Activated CD4-positive, alpha-beta T cell treated with anti-CD3 and anti-CD28 coated beads, Interleukin-2, amount 50 U/mL, for 1 hour (primary cell): Measurements from ENCODE around the gene BRSK2.
"Not testable (repeated sequence)": the region's sequence is repeated elsewhere in the genome, so short reads cannot be mapped to it uniquely, and the experiment has no call there.

Source experiments
- DNase-seq: peaks from one replicate; pipeline ENCODE4 v3.0.0-alpha.2; 2020

The BRSK2 gene

DNA sequence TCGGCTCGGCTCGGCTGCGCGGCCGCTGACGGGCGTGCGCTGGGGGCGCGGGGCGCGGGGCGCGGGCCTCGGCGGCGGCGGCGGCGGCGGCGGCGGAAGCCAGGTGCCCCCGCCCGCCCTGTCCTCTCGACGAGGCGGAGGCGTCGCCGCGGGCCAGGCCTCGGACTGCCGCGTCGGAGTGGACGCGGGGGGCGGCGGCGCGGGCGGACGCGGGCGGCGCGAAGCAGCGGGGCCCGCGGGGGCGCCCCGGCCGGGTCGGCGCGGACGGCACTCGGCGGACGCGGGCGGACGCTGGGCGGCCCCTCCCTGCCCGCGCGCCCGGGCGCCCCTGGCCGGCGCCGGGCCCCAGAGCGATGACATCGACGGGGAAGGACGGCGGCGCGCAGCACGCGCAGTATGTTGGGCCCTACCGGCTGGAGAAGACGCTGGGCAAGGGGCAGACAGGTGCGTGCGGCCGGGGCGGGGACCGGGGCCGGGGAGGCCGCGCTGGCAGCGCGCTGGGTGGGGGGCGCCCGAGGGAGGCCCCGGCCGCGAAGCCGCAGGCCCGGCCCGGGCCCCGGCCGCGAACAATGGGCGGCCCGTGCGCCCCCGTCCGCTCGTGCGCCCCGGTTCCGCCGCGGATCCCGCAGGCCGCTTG, at the start of gene BRSK2:
TSS of gene BRSK2 (plus strand) at position 3 of the 637 bp plus-strand sequence. CDS start at position 354, 351 bp downstream.
- no peak for DNase-seq

DNA sequence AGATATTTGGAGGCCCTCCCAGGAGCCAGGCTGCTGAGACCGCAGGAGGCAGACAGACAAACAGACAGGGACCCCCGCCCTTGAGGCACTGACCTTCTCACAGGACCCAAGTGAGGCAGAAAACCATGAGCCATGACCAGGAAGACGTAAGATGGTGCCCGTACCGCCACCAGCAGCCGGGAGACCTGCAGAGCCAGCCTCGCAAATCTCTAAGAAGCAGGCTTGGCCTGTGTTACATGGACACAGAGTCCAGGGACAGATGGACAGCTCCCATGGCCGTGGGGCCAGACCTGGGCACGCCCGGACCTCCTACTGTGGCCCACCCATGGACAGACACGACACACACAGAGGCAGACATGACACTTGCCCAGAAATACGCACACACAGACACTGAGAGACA, 49.6 kb upstream of the BRSK2 start:
- DNase-seq: no peak

DNA sequence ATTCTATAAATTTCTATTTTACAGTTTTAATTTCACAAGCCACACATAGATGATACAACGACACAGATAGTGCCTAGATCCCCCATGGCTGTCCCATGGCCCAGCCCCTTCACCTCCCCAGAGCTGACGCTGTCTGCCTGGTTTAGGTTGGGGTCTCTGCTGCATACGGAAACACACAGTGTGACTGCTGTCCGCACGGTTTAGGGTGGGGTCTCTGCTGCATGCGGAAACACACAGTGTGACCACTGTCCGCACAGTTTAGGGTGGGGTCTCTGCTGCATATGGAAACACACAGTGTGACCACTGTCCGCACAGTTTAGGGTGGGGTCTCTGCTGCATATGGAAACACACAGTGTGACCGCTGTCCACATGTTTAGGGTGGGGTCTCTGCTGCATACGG, 48.5 kb upstream of the BRSK2 start:
- DNase-seq: not testable (repeated sequence)

DNA sequence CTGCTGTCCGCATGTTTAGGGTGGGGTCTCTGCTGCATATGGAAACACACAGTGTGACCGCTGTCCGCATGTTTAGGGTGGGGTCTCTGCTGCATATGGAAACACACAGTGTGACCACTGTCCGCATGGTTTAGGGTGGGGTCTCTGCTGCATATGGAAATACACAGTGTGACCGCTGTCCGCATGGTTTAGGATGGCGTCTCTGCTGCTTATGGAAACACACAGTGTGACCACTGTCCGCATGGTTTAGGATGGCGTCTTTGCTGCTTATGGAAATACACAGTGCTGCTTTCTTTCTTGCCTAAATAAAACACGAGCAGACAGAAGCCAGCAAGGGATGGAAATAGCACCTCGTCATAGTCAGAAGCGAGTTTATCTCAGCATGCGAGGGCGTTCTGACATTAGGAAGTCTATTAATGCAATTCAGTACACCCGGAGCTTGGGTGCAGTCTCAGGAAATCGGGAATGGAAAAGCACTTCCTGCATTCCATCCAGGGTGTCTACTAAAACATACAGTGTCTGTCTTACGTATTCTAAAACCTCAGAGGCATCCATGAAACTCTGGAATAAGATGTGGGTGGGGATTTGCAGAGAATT, 47.7 kb upstream of the BRSK2 start:
- no peak for DNase-seq

DNA sequence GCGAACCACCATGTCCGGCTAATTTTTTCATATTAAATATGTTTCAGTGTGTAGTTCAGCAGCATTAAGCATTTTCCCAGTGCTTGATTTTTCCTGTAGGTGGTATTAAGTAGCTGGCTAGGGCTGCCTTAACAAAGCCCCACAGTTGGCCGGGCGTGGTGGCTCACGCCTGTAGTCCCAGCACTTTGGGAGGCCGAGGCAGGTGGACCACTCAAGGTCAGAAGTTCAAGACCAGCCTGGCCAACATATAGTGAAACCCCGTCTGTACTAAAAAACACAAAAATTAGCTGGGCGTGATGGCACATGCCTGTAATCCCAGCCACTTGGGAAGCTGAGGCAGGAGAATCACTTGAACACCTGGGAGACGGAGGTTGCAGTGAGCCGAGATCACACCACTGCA, 46.8 kb upstream of the BRSK2 start:
- DNase-seq: no peak

DNA sequence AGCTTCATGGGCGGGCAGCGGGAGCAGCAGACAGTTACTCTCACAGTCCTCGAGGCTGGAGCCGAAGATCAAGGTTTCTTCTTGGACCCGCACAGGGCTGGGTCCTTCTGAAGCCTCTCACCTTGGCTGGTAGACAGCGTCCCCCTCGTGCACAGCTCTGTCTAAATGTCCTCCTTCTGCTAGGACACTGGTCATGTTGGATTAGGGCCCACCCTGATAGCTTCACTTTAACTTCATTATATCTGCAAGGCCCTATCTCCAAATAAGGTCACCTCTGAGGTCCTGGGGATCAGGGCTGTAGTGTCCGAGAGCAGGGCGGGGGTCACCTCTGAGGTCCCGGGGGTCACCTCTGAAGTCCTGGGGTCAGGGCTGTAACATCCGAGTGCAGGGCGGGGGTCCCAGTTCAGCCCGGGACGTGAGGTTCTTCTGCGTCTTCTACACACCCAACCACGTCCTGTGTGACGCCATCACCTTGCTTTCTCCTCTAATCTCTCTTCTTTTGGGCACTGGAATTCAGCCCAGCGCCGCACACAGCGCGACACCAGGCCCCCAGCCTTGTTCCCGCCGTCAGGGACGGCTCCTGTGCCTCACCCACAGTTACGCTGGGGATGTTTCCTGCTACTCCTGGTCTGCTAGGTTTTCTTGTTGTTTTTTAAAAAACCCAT, 46.2 kb upstream of the BRSK2 start:
- DNase-seq: no peak

DNA sequence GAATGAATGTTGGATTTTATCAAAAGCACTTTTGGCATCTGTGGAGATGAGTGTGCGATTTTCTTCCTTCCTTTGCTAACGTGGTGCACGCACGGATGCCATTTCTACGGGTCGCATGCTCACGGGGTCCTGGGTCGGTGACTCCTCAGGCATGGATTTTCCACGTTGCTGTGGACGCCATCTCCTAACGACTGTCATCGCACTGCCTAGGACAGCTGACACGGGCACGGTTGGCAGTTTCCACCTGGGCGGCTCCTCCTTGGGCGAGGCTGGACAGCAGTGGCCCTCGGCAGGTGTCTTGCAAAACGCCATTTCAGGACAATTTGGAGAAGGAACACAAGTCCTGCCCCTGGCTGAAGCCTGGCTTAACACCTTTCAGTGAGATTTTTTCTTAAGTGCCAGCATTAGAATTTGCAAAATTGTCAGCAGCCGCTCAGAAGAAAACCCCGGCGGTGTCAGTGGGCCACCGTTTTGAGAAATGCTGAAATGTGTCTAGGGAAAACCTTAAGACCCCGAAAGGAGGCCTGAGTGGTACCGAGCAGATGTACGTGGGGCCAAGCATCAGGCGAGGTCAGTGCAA, 45.6 kb upstream of the BRSK2 start:
- no peak for DNase-seq

DNA sequence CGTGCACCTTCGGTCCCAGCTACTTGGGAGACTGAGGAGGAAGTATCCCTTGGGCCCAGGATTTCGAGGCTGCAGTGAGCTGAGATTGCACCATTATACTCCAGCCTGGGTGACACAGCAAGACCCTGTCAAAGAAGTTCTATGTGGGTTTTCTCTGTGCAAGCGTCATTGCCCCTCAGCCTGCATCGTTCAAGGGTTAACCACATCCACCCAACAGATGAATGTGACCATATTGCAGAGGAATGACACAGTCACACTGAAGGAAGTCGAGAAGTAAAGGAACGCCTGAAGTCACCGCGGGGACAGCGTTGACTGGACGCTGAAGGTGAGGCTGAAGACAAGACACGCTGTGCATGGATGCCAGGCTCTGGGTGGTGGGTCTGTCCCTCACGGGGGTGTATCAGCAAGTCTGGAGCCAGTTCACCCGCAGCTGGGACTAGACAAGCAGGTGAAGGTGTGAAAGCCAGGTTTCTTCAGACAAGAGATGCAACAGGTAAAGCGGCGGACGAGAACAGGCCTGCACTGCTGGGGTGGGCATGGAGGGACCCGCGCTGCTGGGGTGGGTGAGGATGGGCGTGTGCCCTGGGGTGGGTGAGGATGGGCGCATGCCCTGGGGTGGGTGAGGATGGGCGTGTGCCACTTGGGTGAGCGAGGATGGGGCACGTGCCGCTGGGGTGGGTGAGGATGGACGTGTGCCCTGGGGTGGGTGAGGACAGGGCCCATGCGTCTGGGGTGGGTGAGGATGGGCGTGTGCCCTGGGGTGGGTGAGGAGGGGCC, 43.8 kb upstream of the BRSK2 start:
- no peak for DNase-seq

DNA sequence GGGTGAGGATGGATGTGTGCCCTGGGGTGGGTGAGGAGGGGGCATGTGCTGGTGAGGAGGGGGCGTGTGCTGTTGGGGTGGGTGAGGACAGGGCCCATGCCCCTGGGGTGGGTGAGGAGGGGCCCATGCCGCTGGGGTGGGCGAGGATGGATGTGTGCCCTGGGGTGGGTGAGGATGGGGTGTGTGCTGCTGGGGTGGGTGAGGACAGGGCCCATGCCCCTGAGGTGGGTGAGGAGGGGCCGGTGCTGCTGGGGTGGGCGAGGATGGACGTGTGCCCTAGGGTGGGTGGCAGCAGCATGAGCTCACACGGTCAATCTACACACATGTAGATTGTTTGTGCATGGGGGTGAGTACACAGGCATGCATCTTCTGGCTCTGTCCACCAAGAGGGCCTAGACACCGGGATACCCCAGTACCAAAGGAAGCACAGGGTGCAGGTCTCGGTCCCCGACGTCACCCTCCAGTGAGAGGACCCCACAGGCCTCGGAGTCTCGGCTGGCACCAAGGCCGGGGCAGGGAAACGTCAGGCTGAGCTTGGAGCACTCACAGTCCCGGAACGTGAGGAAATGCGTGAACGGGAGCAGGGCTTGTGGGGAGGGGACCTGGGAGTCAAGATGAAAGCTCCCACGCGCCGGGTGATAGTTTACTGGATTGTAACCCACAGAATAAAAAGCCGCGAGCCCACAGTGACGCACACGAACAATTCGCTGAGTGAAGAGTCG, 42.9 kb upstream of the BRSK2 start:
- DNase-seq: no peak

DNA sequence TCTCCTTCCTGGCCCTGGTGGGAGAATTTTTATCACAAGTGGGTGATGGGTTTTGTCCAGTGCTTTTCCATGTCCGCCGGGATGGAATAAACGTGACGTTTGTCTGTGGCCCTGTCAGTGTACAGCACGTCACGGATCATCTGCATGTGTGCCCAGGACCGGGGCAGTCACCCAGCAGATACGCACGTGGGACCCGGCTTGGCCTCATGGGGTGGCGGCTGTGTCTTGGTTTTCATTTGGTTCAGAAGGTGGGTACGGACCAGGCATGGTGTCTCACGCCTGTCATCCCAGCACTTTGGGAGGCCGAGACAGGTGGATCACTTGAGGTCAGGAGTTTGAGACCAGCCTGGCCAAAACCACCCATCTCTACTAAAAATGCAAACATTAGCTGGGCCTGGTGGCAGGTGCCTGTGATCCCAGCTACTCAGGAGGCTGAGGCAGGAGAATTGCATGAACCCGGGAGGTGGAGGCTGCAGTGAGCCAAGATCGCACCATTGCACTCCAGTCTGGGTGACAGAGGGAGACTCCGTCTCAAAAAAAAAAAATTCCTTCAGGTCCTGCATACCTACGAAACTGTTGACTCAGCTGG, 42.2 kb upstream of the BRSK2 start:
- DNase-seq: not testable (repeated sequence)

DNA sequence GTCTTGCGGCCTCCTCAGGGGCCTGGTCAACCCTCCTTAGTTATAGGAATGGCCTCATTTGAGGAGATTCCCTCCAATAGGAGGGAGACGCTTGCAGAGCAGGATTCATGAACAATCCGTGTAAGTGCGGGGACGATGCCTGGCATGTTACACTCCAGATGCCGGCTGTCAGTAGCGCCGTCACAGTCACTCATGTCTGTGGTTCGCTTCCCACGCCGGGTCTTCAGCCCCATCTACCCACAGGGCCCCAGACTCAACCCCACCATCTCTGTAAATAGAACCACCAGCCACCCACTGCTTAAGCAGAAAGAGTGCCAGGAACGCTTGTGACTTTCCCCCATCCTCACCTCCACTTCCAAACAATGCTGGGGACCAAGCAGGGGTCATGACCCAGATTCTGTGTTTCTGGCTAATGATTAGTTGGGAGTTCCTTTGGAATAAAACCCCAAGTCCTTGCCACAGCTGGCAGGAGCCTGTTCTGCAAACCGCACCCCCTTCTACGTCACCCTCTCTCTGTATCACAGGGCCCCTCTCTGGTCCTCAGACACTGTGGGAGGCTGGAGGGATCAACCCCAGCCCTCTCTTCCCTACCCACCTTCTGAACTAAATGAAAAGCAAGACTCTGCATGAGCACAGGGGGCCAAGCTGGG, 41.5 kb upstream of the BRSK2 start:
- no peak for DNase-seq

DNA sequence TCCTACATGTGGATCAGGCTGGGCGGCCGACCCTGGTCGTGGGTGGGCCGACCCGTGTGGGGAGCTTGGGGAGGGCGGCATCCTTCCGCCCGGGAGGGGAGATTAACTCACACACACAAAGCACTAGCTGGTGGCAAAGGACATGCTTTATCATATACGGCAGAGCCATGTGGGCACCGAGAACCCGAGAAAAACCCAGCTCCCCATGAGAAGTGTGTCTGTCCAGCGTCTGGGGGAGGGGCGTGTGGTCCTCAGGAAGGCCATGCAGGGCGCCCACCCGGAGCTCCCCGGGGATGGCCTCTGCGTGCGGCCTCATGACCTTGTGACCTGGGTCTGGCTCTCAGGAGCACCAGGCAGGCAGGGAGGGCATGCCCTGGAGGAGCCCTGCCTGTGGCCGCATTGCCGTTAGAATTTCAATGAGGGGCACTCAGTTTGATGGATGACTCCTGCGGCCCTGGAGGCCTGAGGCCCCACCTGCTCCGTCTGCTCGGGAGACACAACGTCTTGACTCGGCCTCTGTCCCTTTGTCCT, 40.9 kb upstream of the BRSK2 start:
- DNase-seq: no peak

DNA sequence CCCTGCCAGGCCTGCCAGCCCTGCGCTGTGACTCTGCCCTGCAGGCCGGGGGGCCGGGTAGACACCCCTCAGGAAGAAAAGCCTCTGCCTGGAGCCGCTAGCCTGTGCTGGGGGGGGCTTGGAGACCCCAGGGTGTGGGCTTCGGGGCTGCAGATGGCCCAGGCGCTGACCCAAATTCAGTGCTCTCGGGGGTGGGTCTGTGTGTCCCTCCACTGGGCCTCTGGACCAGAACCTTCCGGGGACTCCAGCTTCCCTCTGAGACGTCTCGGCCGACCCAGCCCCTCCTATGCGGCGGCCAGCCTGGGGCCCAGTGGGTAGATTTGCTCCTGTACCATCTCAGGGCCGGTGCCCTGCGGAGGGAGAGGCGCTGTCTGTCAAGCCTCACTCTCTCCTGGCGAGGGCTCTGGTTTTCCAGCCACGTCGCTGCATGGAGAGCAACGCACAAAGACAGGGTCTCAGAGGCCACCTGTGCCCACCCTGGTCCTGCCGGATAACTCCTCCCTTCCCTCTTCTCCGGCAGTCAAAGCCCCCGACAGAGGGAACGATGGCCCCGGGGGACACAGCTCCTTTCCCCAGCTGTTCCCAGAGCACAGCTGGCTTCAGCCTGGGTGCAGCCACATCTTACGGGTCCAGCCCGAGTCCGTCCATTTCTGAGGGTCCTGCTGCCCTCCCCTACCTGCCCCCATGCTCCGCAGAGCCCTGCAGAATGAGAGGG, 40.2 kb upstream of the BRSK2 start:
- DNase-seq: no peak

DNA sequence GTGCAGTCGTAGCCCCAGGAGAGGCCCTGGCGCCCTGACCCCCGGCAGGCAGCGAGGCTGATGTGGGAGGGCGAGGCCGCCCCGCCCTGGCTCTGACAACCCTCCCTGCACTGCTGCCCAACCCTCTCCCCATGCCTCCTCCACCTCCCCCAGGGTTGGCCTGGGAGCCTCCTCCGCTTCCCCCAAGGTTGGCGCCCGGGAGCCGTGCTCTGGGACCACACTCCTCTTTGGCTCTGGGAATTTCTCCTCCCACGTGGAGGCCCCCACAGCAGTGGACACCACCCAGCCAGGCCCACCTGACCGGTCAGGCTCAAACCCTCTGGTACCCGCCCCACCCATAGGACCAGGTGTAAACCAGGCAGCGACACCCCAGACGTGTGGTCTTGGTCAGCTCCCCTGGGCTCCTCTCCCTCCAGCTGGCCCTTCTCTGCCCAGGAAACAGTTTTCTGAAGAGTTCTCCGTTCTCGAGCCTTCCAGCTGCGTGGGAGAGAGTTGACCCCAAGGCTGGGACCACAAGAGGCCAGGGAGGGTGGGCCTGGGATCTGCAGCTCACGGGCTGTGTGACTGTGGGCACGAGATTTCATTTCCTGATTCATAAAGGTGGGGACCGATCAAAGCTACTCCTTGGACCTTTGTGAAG, 39.5 kb upstream of the BRSK2 start:
- DNase-seq: no peak

DNA sequence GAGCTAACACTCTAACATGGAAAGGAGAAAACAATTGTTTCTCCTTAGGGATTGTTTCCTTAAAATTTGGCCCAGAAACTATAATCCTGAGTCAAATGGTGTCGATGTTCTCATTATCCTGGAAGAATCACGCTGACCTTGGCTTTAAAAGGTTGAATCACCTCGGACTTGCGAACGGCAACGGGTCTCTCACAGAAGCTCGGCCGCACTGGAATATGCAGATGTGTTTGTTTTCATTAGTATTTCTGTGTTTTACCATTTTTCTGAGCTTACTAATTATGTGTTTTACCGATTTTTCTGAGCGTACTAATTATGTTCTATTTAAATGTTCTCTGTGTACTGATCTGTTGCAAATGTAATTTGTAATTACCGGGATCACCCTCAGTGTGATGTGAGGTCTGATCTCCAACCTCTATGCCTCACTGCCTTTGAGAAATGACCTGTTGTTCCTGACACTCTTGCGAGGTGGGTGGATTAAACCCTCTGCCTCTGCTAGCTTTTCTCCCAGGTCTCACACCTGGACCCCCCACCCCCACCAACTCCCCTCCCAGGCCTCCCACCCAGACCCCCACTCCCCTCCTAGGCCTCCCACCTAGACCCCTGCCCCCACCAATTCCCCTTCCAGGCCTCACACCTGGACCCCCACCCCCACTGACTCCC, 38.3 kb upstream of the BRSK2 start:
- DNase-seq: no peak

DNA sequence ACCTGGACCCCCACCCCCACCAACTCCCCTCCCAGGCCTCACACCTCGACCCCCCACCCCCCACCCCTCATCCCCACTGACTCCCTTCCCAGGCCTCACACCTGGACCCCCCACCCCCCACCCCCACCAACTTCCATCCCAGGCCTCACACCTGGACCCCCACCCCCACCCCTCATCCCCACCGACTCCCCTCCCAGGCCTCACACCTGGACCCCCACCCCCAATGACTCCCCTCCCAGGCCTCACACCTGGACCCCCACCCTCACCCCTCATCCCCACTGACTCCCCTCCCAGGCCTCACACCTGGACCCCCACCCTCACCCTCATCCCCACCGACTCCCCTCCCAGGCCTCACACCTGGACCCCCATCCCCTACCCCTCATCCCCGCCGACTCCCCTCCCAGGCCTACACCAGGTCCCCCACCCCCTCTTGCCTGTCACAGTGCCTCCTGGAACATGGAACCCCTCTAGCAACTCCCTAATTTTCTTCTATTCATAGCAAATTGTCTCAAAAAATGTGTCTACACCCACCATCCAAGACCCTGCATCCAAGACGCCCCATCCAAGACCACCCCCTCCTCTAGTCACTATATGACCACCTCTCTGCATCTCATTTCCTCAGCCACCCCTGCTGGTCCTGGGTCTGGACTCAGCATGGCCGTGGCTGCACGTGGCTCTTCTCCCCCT, 36.9 kb upstream of the BRSK2 start:
- no peak for DNase-seq

DNA sequence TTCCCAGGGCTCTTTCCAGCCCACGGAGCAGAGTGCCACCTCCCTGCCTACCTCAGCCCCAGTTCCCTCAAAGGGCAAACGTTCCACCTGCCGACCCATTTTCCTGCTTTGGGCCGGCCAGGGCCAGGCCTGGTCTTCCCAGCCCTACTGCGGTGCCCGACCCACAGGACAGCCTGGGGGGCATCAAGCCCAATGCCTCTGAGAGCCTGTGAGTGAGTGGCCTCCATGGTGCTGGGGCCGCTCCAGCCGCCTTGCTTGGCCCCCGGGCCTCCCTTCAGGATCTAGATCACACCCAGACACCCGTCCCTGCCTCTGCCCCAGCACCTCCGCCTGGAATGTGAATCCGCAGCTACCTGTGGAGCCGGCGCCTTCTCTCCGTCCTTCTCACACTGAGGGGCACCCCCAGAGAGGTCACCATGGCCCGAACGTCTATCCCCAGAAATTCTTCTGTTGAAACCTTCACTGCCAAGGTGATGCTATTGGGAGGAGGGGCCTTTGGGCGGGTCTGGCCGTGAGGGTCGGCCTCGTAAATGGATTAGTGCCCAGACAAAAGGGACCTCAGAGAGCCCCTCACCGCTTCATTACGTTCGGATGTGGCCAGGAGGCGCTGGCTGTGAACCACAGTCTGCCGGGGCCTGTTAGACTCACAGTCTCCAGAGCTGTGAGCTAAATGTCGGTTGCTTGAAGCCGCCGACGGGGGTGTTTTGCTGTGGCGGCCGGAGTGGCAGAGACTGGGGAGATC, 36.2 kb upstream of the BRSK2 start:
- no peak for DNase-seq
